HepG2 (cell line): Measurements from ENCODE around the gene VNN1. TPM values are rescaled to one million over a fixed set of nuclear protein-coding genes. Genes with fewer than 3 reads are reported as not detected.

Experiments
- ATAC-seq: fragments of 200-7000 bp; cut with Tn5 transposase; 3 replicates; pipeline ENCODE4 v1.9.1; 2020; ENCODE audit warnings: mild to moderate bottlenecking, moderate library complexity
- BruUV-seq: library from RNA; stranded (reverse); fragments of 400-500 nt; replicated peaks from 2 replicates; lab custom pipeline; 2021; lab: Mats Ljungman, UMichigan
- CTCF ChIA-PET: fragments of 300-600 bp; formaldehyde crosslinking; extraction: SDS; loops from one replicate; lab custom pipeline; 2021; ENCODE audit warnings: low total read pairs, inconsistent platforms, low intra/inter-chr PET ratio; lab: Yijun Ruan, JAX
- POLR2A ChIA-PET: fragments of 350-600 bp; sonication (Branson Sonifier 250); formaldehyde crosslinking; loops from one replicate; lab custom pipeline; 2020; ENCODE audit warnings: antibody characterized with exemption, inconsistent platforms; lab: Yijun Ruan, JAX
- DNase-seq: peaks from one replicate; pipeline ENCODE4 v3.0.0-alpha.2; 2015; ENCODE audit warnings: low spot score
- FAIRE-seq: peaks from 3 replicates; lab custom pipeline; 2011; peaks lifted over from hg19 to GRCh38; lab: Jason Lieb, UNC
- H2AFZ ChIP-seq: one replicate; pipeline ENCODE4 v1.6.1; 2011; ENCODE audit warnings: low read length, inconsistent platforms
- H3K27ac ChIP-seq: fragments of 300-600 bp; 3 replicates; pipeline ENCODE4 v1.8.0; 2011; ENCODE audit warnings: mixed run types, mild to moderate bottlenecking, mixed read lengths, low read length, inconsistent platforms; ENCODE audit not compliant: insufficient read depth; ENCODE audit errors: extremely low read length
- H3K27me3 ChIP-seq, 2 experiments: fragments of 200-600 bp in 1 of 2; 2 replicates in 1 of 2; 3 replicates in 1 of 2; pipeline versions ENCODE4 v1.6.0 to v1.8.0; 2011; ENCODE audit warnings: low read length in 2 of 2, mild to moderate bottlenecking in 2 of 2, moderate library complexity in 2 of 2, inconsistent platforms in 1 of 2; ENCODE audit not compliant: insufficient read depth in 2 of 2, control insufficient read depth in 1 of 2
- H3K36me3 ChIP-seq, 2 experiments: fragments of 200-600 bp in 1 of 2; replicated peaks in 1 of 2; 2 replicates in 1 of 2; 3 replicates in 1 of 2; pipeline versions ENCODE4 v1.5.1 to v1.8.0; 2011; ENCODE audit warnings: low read length in 2 of 2, inconsistent platforms in 1 of 2; ENCODE audit not compliant: insufficient read depth in 2 of 2, control insufficient read depth in 1 of 2
- H3K4me1 ChIP-seq: 2 replicates; pipeline ENCODE4 v1.5.1; 2012; ENCODE audit warnings: low read length, inconsistent platforms; ENCODE audit not compliant: insufficient read depth
- H3K4me2 ChIP-seq: 2 replicates; pipeline ENCODE4 v1.6.0; 2011; ENCODE audit warnings: low read depth, low read length, inconsistent platforms
- H3K4me3 ChIP-seq, 3 experiments: fragments of 200-600 bp in 1 of 3; sonication (generic), shearing (Covaris generic) in 1 of 3; replicated peaks in 1 of 3; 2 replicates each; pipeline ENCODE4 v1.5.1; 2011 to 2016; ENCODE audit warnings: low read length in 3 of 3, inconsistent platforms in 2 of 3, low read depth in 2 of 3, mild to moderate bottlenecking in 2 of 3, control low read depth in 1 of 3, mixed read lengths in 1 of 3; ENCODE audit not compliant: insufficient read depth in 1 of 3
- H3K79me2 ChIP-seq: one replicate; pipeline ENCODE4 v1.6.1; 2011; ENCODE audit warnings: low read length, inconsistent platforms; ENCODE audit not compliant: insufficient read depth
- H3K9ac ChIP-seq: 2 replicates; pipeline ENCODE4 v1.6.0; 2011; ENCODE audit warnings: mild to moderate bottlenecking, low read depth, low read length, inconsistent platforms; ENCODE audit not compliant: insufficient read depth
- H3K9me3 ChIP-seq: 2 replicates; pipeline ENCODE4 v1.5.1; 2012; ENCODE audit warnings: mild to moderate bottlenecking, low read length
- H4K20me1 ChIP-seq: 2 replicates; pipeline ENCODE4 v1.6.0; 2011; ENCODE audit warnings: inconsistent platforms, mild to moderate bottlenecking, low read length, moderate library complexity; ENCODE audit not compliant: insufficient read depth
- ARID3A ChIP-seq: IDR thresholded peaks from 2 replicates; pipeline ENCODE4 v1.6.1; 2012; ENCODE audit warnings: low read depth, low read length, improper control_type of control experiment
- ARID5B ChIP-seq: IDR thresholded peaks from 2 replicates; pipeline ENCODE4 v1.4.0; 2020; ENCODE audit warnings: mild to moderate bottlenecking, missing genetic modification reagents
- HNF1B ChIP-seq: sonication (generic); formaldehyde crosslinking; IDR thresholded peaks from 2 replicates; pipeline ENCODE4 v1.5.1; 2020; ENCODE audit warnings: mild to moderate bottlenecking, moderate library complexity, missing genetic modification reagents
- IKZF5 ChIP-seq: IDR thresholded peaks from 2 replicates; pipeline ENCODE4 v1.6.1; 2018; ENCODE audit warnings: missing genetic modification reagents, mild to moderate bottlenecking, missing compliant biosample characterization
- KMT2A ChIP-seq: sonication (generic); formaldehyde crosslinking; IDR thresholded peaks from 2 replicates; pipeline ENCODE4 v1.4.0; 2020; ENCODE audit warnings: missing genetic modification reagents
- MIXL1 ChIP-seq: IDR thresholded peaks from 2 replicates; pipeline ENCODE4 v1.6.1; 2016
- PPARG ChIP-seq: conservative IDR thresholded peaks from 2 replicates; pipeline ENCODE4 v1.6.1; 2016; ENCODE audit warnings: missing biosample characterization, missing genetic modification reagents
- RXRB ChIP-seq: IDR thresholded peaks from 2 replicates; pipeline ENCODE4 v1.6.1; 2016; ENCODE audit warnings: borderline replicate concordance, missing genetic modification reagents, missing compliant biosample characterization
- SALL1 ChIP-seq: sonication (generic); formaldehyde crosslinking; IDR thresholded peaks from 2 replicates; pipeline ENCODE4 v1.8.0; 2022; ENCODE audit warnings: mild to moderate bottlenecking, missing genetic modification reagents
- SAP130 ChIP-seq: IDR thresholded peaks from 2 replicates; pipeline ENCODE4 v1.6.1; 2016; ENCODE audit warnings: low read depth
- SPEN ChIP-seq: sonication (generic); formaldehyde crosslinking; IDR thresholded peaks from 2 replicates; pipeline ENCODE4 v1.5.1; 2020; ENCODE audit warnings: low read depth, mild to moderate bottlenecking, missing genetic modification reagents
- TAF15 ChIP-seq: fragments of 200-400 bp; formaldehyde crosslinking; IDR thresholded peaks from one replicate; pipeline ENCODE4 v1.6.1; 2018; ENCODE audit warnings: mild to moderate bottlenecking, low read depth, low read length; ENCODE audit not compliant: poor library complexity, severe bottlenecking
- TBL1XR1 ChIP-seq: fragments of 150-350 bp; IDR thresholded peaks from 2 replicates; pipeline ENCODE4 v1.6.1; 2014; ENCODE audit warnings: borderline replicate concordance, low read length; ENCODE audit not compliant: partially characterized antibody
- ZBTB7B ChIP-seq: sonication (generic); formaldehyde crosslinking; IDR thresholded peaks from 2 replicates; pipeline ENCODE4 v1.4.0; 2020; ENCODE audit warnings: missing genetic modification reagents
- ZNF747 ChIP-seq: sonication (generic); formaldehyde crosslinking; IDR thresholded peaks from 2 replicates; pipeline ENCODE4 v1.8.1; 2023; ENCODE audit warnings: missing genetic modification reagents, mild to moderate bottlenecking, borderline replicate concordance
- WGBS: methylation state at CpG from one replicate; pipeline ENCODE4 v1.1.6; 2017; ENCODE audit warnings: low lambda C conversion rate; 5-methylcytosine and 5-hydroxymethylcytosine counted together
- in situ Hi-C: cut with HindIII; loops from 2 replicates; pipeline ENCODE4 v1.10.0; 2017; ENCODE audit warnings: low pct_unique_long_range_greater_than_20kb; ENCODE audit not compliant: extremely low pct_ligation_motif_present
- intact Hi-C: fragments of 100-400 bp; cut with micrococcal nuclease; formaldehyde crosslinking; loops from one replicate; pipeline ENCODE4 v1.10.0; 2022; ENCODE audit not compliant: unreplicated experiment
- polyA plus RNA-seq, 8 experiments: library from polyadenylated mRNA; depleted of rRNA in 3 of 8; stranded (reverse) in 7 of 8; unstranded in 1 of 8; fragments of >200 nt; fragmentation: Illumina TruSeq in 4 of 8; extraction: Trizol in 4 of 8; gene quantifications; 2 replicates each; pipeline versions ENCODE4 v1.2.1 to v1.2.3, GENCODE V29; 2011 to 2016; ENCODE audit warnings: low read depth in 4 of 8, missing spikeins in 1 of 8, mixed read lengths in 1 of 8; ENCODE audit not compliant: insufficient read depth in 1 of 8
- total RNA-seq, 5 experiments: library from RNA; depleted of rRNA; stranded (reverse); fragments of >200 nt; fragmentation: Illumina TruSeq; extraction: Trizol; gene quantifications; 2 replicates each; pipeline ENCODE4 v1.2.3, GENCODE V29; 2016; ENCODE audit warnings: low read depth in 1 of 5

Gene VNN1
- total and polyA plus RNA-seq, 2 of the 13 experiments (the other 11 are each of a cell fraction or from before 2014, with no cell fraction given), result 0.62 to 4.0 TPM

GRCh38 chr6:132719736-132720448 lies 6.0 kb upstream of the VNN1 start:
- H2AFZ ChIP-seq, result no peak overlapping the region
- H3K36me3 ChIP-seq, result no peaks in the 10 kb centered on the region
- ChIA-PET POLR2A (no interaction called here), CTCF (no interaction called here)
- 0 out of 6 replicates have a peak overlapping the region, but pooled peaks of 1 of the 3 experiments have one; percentile 2 for H3K4me3 ChIP-seq
- H3K4me2 ChIP-seq, result peak overlapping the region; percentile 68
- in situ Hi-C loops (no loop called here), intact Hi-C loops (loop anchor here (5.0 kb wide), 1 partner anchor 47 kb away; no protein-coding TSS in a partner anchor)
- no TSS peak for BruUV-seq
- no peaks in the 10 kb centered on the region for H3K79me2 ChIP-seq
- H3K27ac ChIP-seq, result peak overlapping the region; percentile 19
- ATAC-seq (peak; percentile 85), FAIRE-seq (peak; percentile 59), DNase-seq (peak; percentile 53)
- H3K4me1 ChIP-seq, result peaks cover 34% of the 10 kb centered on the region
- WGBS, result 47% methylated on average over 10 of the region's 10 CpGs
- H3K27me3 ChIP-seq, result no peaks in the 10 kb centered on the region
- peak overlapping the region; percentile 14; the same call in 1 of the 2 replicates for H3K9ac ChIP-seq
- H3K9me3 ChIP-seq, result no peaks in the 10 kb centered on the region
- H4K20me1 ChIP-seq, result no peaks in the 10 kb centered on the region
- TF ChIP-seq KMT2A (CRISPR knock-in tag) (no peak), TAF15 (no peak), ZBTB7B (CRISPR knock-in tag) (peak; percentile 20; the same call in 1 of the 2 replicates), SAP130 (CRISPR knock-in tag) (0 out of 2 replicates have a peak, but pooled peaks have one; percentile 28), IKZF5 (CRISPR knock-in tag) (0 out of 2 replicates have a peak, but pooled peaks have one; percentile 8), HNF1B (CRISPR knock-in tag) (peak; percentile 94), SALL1 (CRISPR knock-in tag) (peak; percentile 57), ARID3A (peak; percentile 51; the same call in 1 of the 2 replicates), SPEN (CRISPR knock-in tag) (0 out of 2 replicates have a peak, but pooled peaks have one; percentile 22), RXRB (CRISPR knock-in tag) (peak; percentile 99), TBL1XR1 (peak; percentile 36), PPARG (peak; percentile 98), ARID5B (CRISPR knock-in tag) (peak; percentile 68), MIXL1 (CRISPR knock-in tag) (peak; percentile 60; the same call in 1 of the 2 replicates), ZNF747 (CRISPR knock-in tag) (no peak)
